ENCODE data around the gene UBA1.
A peak's percentile ranks its signal among the peaks of the same experiment; 100 is the strongest.

The UBA1 gene

GRCh38 chrX:47228550-47229270 lies 35.1 kb downstream of the UBA1 start:
- no peak for DNase-seq (ENCODE audit: low read depth in 2 of 2)

GRCh38 chrX:47229427-47229826 lies 35.8 kb downstream of the UBA1 start:
- DNase-seq (ENCODE audit: low read depth in 2 of 2), result no peak

- DNase-seq (ENCODE audit: low read depth in 2 of 2), result no peak
Observed at GRCh38 chrX:47230136-47230868, 36.7 kb downstream of the UBA1 start.

- DNase-seq (ENCODE audit: low read depth in 2 of 2), result no peak
Observed at GRCh38 chrX:47231167-47231566, 37.5 kb downstream of the UBA1 start.

GRCh38 chrX:47232197-47232802 lies 38.7 kb downstream of the UBA1 start:
- no peak for DNase-seq (ENCODE audit: low read depth in 2 of 2)

- DNase-seq (ENCODE audit: low read depth in 2 of 2), result peak; percentile 30 to 31
Observed at GRCh38 chrX:47232803-47233332, 39.2 kb downstream of the UBA1 start, which contains the start of gene USP11. USP11 (plus strand) TSS chrX:47233009; CDS start chrX:47233044, 35 bp downstream.

GRCh38 chrX:47233333-47234113 lies 39.9 kb downstream of the UBA1 start:
- peak; percentile 91 for DNase-seq (ENCODE audit: low read depth in 2 of 2)

- DNase-seq (ENCODE audit: low read depth in 2 of 2), result no peak
Observed at GRCh38 chrX:47234583-47234982, 41.0 kb downstream of the UBA1 start.

GRCh38 chrX:47235691-47236103 lies 42.1 kb downstream of the UBA1 start:
- DNase-seq (ENCODE audit: low read depth in 2 of 2), result no peak

- no peak for DNase-seq (ENCODE audit: low read depth in 2 of 2)
Observed at GRCh38 chrX:47239199-47239598, 45.6 kb downstream of the UBA1 start.

GRCh38 chrX:47239898-47240545 lies 46.4 kb downstream of the UBA1 start:
- no peak for DNase-seq (ENCODE audit: low read depth in 2 of 2)

GRCh38 chrX:47240619-47241018 lies 47.0 kb downstream of the UBA1 start:
- no peak for DNase-seq (ENCODE audit: low read depth in 2 of 2)

- DNase-seq (ENCODE audit: low read depth in 2 of 2), result no peak
Observed at GRCh38 chrX:47241201-47242011, 47.8 kb downstream of the UBA1 start.

GRCh38 chrX:47242321-47242720 lies 48.7 kb downstream of the UBA1 start:
- no peak for DNase-seq (ENCODE audit: low read depth in 2 of 2)

GRCh38 chrX:47243351-47243750 lies 49.7 kb downstream of the UBA1 start:
- DNase-seq (ENCODE audit: low read depth in 2 of 2), result no peak

- no peak for DNase-seq (ENCODE audit: low read depth in 2 of 2)
Observed at GRCh38 chrX:47244676-47245075, 51.0 kb downstream of the UBA1 start.

GRCh38 chrX:47245156-47245555 lies 51.5 kb downstream of the UBA1 start:
- DNase-seq (ENCODE audit: low read depth in 2 of 2), result no peak

- no peak for DNase-seq (ENCODE audit: low read depth in 2 of 2)
Observed at GRCh38 chrX:47247206-47247998, 53.8 kb downstream of the UBA1 start.

- no peak for DNase-seq (ENCODE audit: low read depth in 2 of 2)
Observed at GRCh38 chrX:47247999-47248320, 54.3 kb downstream of the UBA1 start.

GRCh38 chrX:47248576-47248975 lies 54.9 kb downstream of the UBA1 start:
- DNase-seq (ENCODE audit: low read depth in 2 of 2), result no peak
